ENCODE measurements around the gene PHF21A. TPM values are rescaled to one million over a fixed set of nuclear protein-coding genes. Genes with fewer than 3 reads are reported as not detected.

Gene PHF21A
- total RNA-seq, 1 donor from 2014 or later = 3.4 TPM

GRCh38 chr11:45994371-45995341 is 126.6 kb downstream of the PHF21A start:
- no peak for FAIRE-seq
- no peak for TF ChIP-seq CTCF (IDR thresholded peaks at IDR 0.05; ENCODE audit: insufficient read depth, low read length, severe bottlenecking)

GRCh38 chr11:45993531-45994001 is 127.7 kb downstream of the PHF21A start:
- no peak overlapping the region for H3K4me3 ChIP-seq (ENCODE audit: low read depth, low read length)
- no peak for DNase-seq (ENCODE audit: low read depth)
- H3K27me3 ChIP-seq (ENCODE audit: control insufficient read depth, insufficient read depth, low read length) = no peaks in the 10 kb centered on the region
- TF ChIP-seq CTCF (IDR thresholded peaks at IDR 0.05; ENCODE audit: insufficient read depth, low read length, severe bottlenecking) = no peak
- FAIRE-seq = no peak
- H3K36me3 ChIP-seq (ENCODE audit: control insufficient read depth, insufficient read depth, low read length) = no peaks in the 10 kb centered on the region

More at GRCh38 chr11:45994371-45995341, 126.6 kb downstream of the PHF21A start:
- Histone ChIP-seq H3K27me3 (ENCODE audit: control insufficient read depth, insufficient read depth, low read length) (no peaks in the 10 kb centered on the region), H3K4me3 (ENCODE audit: low read depth, low read length) (no peak overlapping the region), H3K36me3 (ENCODE audit: control insufficient read depth, insufficient read depth, low read length) (no peaks in the 10 kb centered on the region)
- DNase-seq (ENCODE audit: low read depth) = no peak

- FAIRE-seq (no peak), DNase-seq (ENCODE audit: low read depth) (no peak)
- H3K4me3 ChIP-seq (ENCODE audit: low read depth, low read length) = no peak overlapping the region
- no peaks in the 10 kb centered on the region for H3K36me3 ChIP-seq (ENCODE audit: control insufficient read depth, insufficient read depth, low read length)
- no peaks in the 10 kb centered on the region for H3K27me3 ChIP-seq (ENCODE audit: control insufficient read depth, insufficient read depth, low read length)
- no peak for TF ChIP-seq CTCF (IDR thresholded peaks at IDR 0.05; ENCODE audit: insufficient read depth, low read length, severe bottlenecking)
Observed at GRCh38 chr11:45988921-45989320, 132.3 kb downstream of the PHF21A start.

GRCh38 chr11:45985212-45985611 is 136.0 kb downstream of the PHF21A start:
- no peak for TF ChIP-seq CTCF (IDR thresholded peaks at IDR 0.05; ENCODE audit: insufficient read depth, low read length, severe bottlenecking)
- FAIRE-seq = no peak

GRCh38 chr11:45984192-45984591 is 137.1 kb downstream of the PHF21A start:
- Histone ChIP-seq H3K36me3 (ENCODE audit: control insufficient read depth, insufficient read depth, low read length) (no peaks in the 10 kb centered on the region), H3K4me3 (ENCODE audit: low read depth, low read length) (no peak overlapping the region), H3K27me3 (ENCODE audit: control insufficient read depth, insufficient read depth, low read length) (no peaks in the 10 kb centered on the region)
- FAIRE-seq (no peak), DNase-seq (ENCODE audit: low read depth) (no peak)
- TF ChIP-seq CTCF (IDR thresholded peaks at IDR 0.05; ENCODE audit: insufficient read depth, low read length, severe bottlenecking) = no peak

More at GRCh38 chr11:45985212-45985611, 136.0 kb downstream of the PHF21A start:
- Histone ChIP-seq H3K4me3 (ENCODE audit: low read depth, low read length) (no peak overlapping the region), H3K27me3 (ENCODE audit: control insufficient read depth, insufficient read depth, low read length) (no peaks in the 10 kb centered on the region), H3K36me3 (ENCODE audit: control insufficient read depth, insufficient read depth, low read length) (no peaks in the 10 kb centered on the region)
- no peak for DNase-seq (ENCODE audit: low read depth)

Measured in bronchial epithelial cell (primary cell).